ENCODE data around the gene CRADD. TPM values are rescaled to one million over a fixed set of nuclear protein-coding genes. Genes with fewer than 3 reads are reported as not detected.
A peak's percentile ranks its signal among the peaks of the same experiment; 100 is the strongest.

The CRADD gene
- polyA plus RNA-seq, 1 of the 3 experiments (the other 2 are of a cell fraction) = 13.6 TPM

DNA sequence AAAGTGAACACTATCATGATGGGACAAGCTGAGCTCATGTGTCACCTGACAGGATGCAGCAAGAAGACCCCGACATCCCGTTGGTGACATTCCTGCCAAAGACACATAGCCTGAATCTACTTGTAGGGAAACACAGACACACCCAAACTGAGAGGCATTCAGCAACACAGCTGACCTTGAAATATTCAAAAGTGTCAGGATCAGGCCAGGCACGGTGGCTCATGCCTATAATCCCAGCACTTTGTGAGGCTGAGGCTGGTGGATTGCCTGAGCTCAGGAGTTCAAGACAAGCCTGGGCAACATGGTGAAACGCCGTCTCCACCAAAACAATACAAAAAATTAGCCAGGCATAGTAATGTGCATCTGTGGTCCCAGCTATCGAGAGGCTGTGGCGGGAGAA, 239.2 kb downstream of the CRADD start:
- H3F3A ChIP-seq (replicated peaks; ENCODE audit: insufficient read depth) = peaks cover 37% of the 10 kb centered on the region
- no peaks in the 10 kb centered on the region for H3K79me2 ChIP-seq (ENCODE audit: insufficient read depth)
- H3K9me2 ChIP-seq = no peaks in the 10 kb centered on the region
- 86% methylated on average over 6 of the region's 7 CpGs for WGBS (ENCODE audit: low lambda C conversion rate)
- DNase-seq = no peak
- no peaks in the 10 kb centered on the region for H3K36me3 ChIP-seq (replicated peaks in 1 of 2; ENCODE audit: control insufficient read depth in 1 of 2, insufficient read depth in 2 of 2, low read length in 1 of 2)
- no peak overlapping the region for H2AFZ ChIP-seq (ENCODE audit: low read depth)
- H3K4me2 ChIP-seq = no peak overlapping the region
- TF ChIP-seq GABPA (IDR thresholded peaks at IDR 0.05; ENCODE audit: low read depth) = no peak
- TF ChIP-seq RFX5 (IDR thresholded peaks at IDR 0.05; ENCODE audit: low read length) = no peak
- no peak for TF ChIP-seq JUND (IDR thresholded peaks at IDR 0.05)
- no peak for TF ChIP-seq FOXM1 (IDR thresholded peaks at IDR 0.05; ENCODE audit: low read depth)
- TF ChIP-seq EP300 (IDR thresholded peaks at IDR 0.05; ENCODE audit: borderline replicate concordance in 1 of 2, low read depth in 1 of 2, low read length in 1 of 2) = no peak
- TF ChIP-seq, protein P1, sequence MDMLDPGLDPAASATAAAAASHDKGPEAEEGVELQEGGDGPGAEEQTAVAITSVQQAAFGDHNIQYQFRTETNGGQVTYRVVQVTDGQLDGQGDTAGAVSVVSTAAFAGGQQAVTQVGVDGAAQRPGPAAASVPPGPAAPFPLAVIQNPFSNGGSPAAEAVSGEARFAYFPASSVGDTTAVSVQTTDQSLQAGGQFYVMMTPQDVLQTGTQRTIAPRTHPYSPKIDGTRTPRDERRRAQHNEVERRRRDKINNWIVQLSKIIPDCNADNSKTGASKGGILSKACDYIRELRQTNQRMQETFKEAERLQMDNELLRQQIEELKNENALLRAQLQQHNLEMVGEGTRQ (IDR thresholded peaks at IDR 0.05; ENCODE audit: borderline replicate concordance, low read depth, low read length) = no peak
- TF ChIP-seq USF1 (IDR thresholded peaks at IDR 0.05; ENCODE audit: borderline replicate concordance, low read depth) = no peak
- no peak for TF ChIP-seq CTCF (IDR thresholded peaks at IDR 0.05)
- TF ChIP-seq EZH2phosphoT487 (IDR thresholded peaks at IDR 0.05; ENCODE audit: borderline replicate concordance, low read depth) = no peak
- TF ChIP-seq POLR2AphosphoS5 (IDR thresholded peaks at IDR 0.05; ENCODE audit: low read depth, low read length) = no peak
- no peak for TF ChIP-seq SIN3A (IDR thresholded peaks at IDR 0.05; ENCODE audit: borderline replicate concordance, low read depth, low read length)
- H3K27me3 ChIP-seq (ENCODE audit: insufficient read depth) = no peaks in the 10 kb centered on the region
- ChIA-PET POLR2A (interaction anchor here (0.6 kb wide), 1 partner anchor 13 kb away, joined by 3 read pairs; no protein-coding TSS in a partner anchor), CTCF (no interaction called here)
- H3K4me1 ChIP-seq (ENCODE audit: control insufficient read depth in 1 of 2, insufficient read depth in 2 of 2, low read depth in 1 of 2, low read length in 1 of 2) = peaks cover 0 to 21% of the 10 kb centered on the region in 2 experiments; a peak in 1 of 4 replicates
- H3K4me3 ChIP-seq (ENCODE audit: low read depth in 2 of 2, low read length in 1 of 2) = no peak overlapping the region
- peak overlapping the region in 1 of 2 experiments; percentile 91; a peak in 2 of 4 replicates for H3K27ac ChIP-seq (ENCODE audit: low read depth in 2 of 2, low read length in 1 of 2)
- no peaks in the 10 kb centered on the region for H4K20me1 ChIP-seq (ENCODE audit: insufficient read depth)
- no peaks in the 10 kb centered on the region for H3K9me3 ChIP-seq
- no peak overlapping the region for H3K9ac ChIP-seq

- no peak overlapping the region for H3K4me3 ChIP-seq (ENCODE audit: low read depth in 2 of 2, low read length in 1 of 2)
- no peaks in the 10 kb centered on the region for H3K9me3 ChIP-seq
- no peaks in the 10 kb centered on the region for H3K79me2 ChIP-seq (ENCODE audit: insufficient read depth)
- H4K20me1 ChIP-seq (ENCODE audit: insufficient read depth) = no peaks in the 10 kb centered on the region
- H3K9me2 ChIP-seq = no peaks in the 10 kb centered on the region
- H2AFZ ChIP-seq (ENCODE audit: low read depth) = peak overlapping the region; percentile 61; the same call in 1 of the 2 replicates
- no peaks in the 10 kb centered on the region for H3K36me3 ChIP-seq (replicated peaks in 1 of 2; ENCODE audit: control insufficient read depth in 1 of 2, insufficient read depth in 2 of 2, low read length in 1 of 2)
- H3K4me2 ChIP-seq = peak overlapping the region; percentile 37; the same call in 1 of the 2 replicates
- peak overlapping the region; percentile 70 for H3K9ac ChIP-seq
- peak overlapping the region in 1 of 2 experiments; percentile 91; a peak in 2 of 4 replicates for H3K27ac ChIP-seq (ENCODE audit: low read depth in 2 of 2, low read length in 1 of 2)
- no peaks in the 10 kb centered on the region for H3K27me3 ChIP-seq (ENCODE audit: insufficient read depth)
- CTCF ChIA-PET = interaction anchor here (0.9 kb wide), 1 partner anchor 151 kb away, joined by 3 read pairs; no protein-coding TSS in a partner anchor
- 65% methylated on average over 6 of the region's 6 CpGs for WGBS (ENCODE audit: low lambda C conversion rate)
- POLR2A ChIA-PET = no interaction called here
- TF ChIP-seq FOXJ3 (CRISPR knock-in tag; IDR thresholded peaks at IDR 0.05) (no peak), FOSL2 (IDR thresholded peaks at IDR 0.05; ENCODE audit: borderline replicate concordance, low read depth) (peak; percentile 47; the same call in 1 of the 2 replicates), TCF12 (IDR thresholded peaks at IDR 0.05) (peak; percentile 66), EP300 (IDR thresholded peaks at IDR 0.05; ENCODE audit: borderline replicate concordance in 1 of 2, low read depth in 1 of 2, low read length in 1 of 2) (peak in 1 of 2 experiments; percentile 56; a peak in 1 of 4 replicates), YY1 (IDR thresholded peaks at IDR 0.05; ENCODE audit: low read depth) (no peak), JUND (IDR thresholded peaks at IDR 0.05) (peak; percentile 51), MAX (IDR thresholded peaks at IDR 0.05; ENCODE audit: low read depth) (no peak), IRF3 (IDR thresholded peaks at IDR 0.05; ENCODE audit: low read depth, low read length) (no peak)
- TF ChIP-seq, protein P2, sequence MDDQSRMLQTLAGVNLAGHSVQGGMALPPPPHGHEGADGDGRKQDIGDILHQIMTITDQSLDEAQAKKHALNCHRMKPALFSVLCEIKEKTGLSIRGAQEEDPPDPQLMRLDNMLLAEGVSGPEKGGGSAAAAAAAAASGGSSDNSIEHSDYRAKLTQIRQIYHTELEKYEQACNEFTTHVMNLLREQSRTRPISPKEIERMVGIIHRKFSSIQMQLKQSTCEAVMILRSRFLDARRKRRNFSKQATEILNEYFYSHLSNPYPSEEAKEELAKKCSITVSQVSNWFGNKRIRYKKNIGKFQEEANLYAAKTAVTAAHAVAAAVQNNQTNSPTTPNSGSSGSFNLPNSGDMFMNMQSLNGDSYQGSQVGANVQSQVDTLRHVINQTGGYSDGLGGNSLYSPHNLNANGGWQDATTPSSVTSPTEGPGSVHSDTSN (IDR thresholded peaks at IDR 0.05) = peak; percentile 73
- DNase-seq = no peak
- peaks cover 0 to 21% of the 10 kb centered on the region in 2 experiments; a peak in 1 of 4 replicates for H3K4me1 ChIP-seq (ENCODE audit: control insufficient read depth in 1 of 2, insufficient read depth in 2 of 2, low read depth in 1 of 2, low read length in 1 of 2)
- H3F3A ChIP-seq (replicated peaks; ENCODE audit: insufficient read depth) = peaks cover 31% of the 10 kb centered on the region
Observed at GRCh38 chr12:93918262-93918661, 241.1 kb downstream of the CRADD start.
